Inflammatory macrophage (primary cell): ENCODE measurements around the gene PPP6R2.
"Not testable (repeated sequence)": the region's sequence is repeated elsewhere in the genome, so short reads cannot be mapped to it uniquely, and the experiment has no call there.

Source experiments
- DNase-seq, 2 donors: peaks; one replicate each; pipeline ENCODE4 v3.0.0-alpha.2; 2020 to 2022

The PPP6R2 gene

GRCh38 chr22:50318698-50319411 lies 24.3 kb upstream of the PPP6R2 start:
- DNase-seq = no peak

- no peak for DNase-seq
Observed at GRCh38 chr22:50319503-50319951, 23.6 kb upstream of the PPP6R2 start.

GRCh38 chr22:50320116-50320515 lies 23.0 kb upstream of the PPP6R2 start:
- DNase-seq = no peak

GRCh38 chr22:50320671-50321325 lies 22.3 kb upstream of the PPP6R2 start:
- no peak for DNase-seq

GRCh38 chr22:50322382-50323104 lies 20.6 kb upstream of the PPP6R2 start:
- DNase-seq = not testable (repeated sequence)

- no peak for DNase-seq
Observed at GRCh38 chr22:50323900-50324299, 19.2 kb upstream of the PPP6R2 start.

GRCh38 chr22:50325444-50326224 lies 17.5 kb upstream of the PPP6R2 start:
- DNase-seq = no peak

- DNase-seq = no peak
Observed at GRCh38 chr22:50326225-50326955, 16.7 kb upstream of the PPP6R2 start.

- peak; percentile 80 to 92 for DNase-seq
Observed at GRCh38 chr22:50326956-50327710, 16.0 kb upstream of the PPP6R2 start, which contains the start of gene DENND6B. TSS of gene DENND6B (minus strand) at chr22:50327012. CDS start at chr22:50326988, 24 bp downstream.

- DNase-seq = no peak
Observed at GRCh38 chr22:50327711-50328019, 15.5 kb upstream of the PPP6R2 start.

- DNase-seq = no peak
Observed at GRCh38 chr22:50329236-50329635, 13.9 kb upstream of the PPP6R2 start.

- not testable (repeated sequence) for DNase-seq
Observed at GRCh38 chr22:50334433-50334832, 8.7 kb upstream of the PPP6R2 start.

GRCh38 chr22:50337262-50338041 lies 5.7 kb upstream of the PPP6R2 start:
- DNase-seq = no peak

GRCh38 chr22:50338042-50338573 lies 5.0 kb upstream of the PPP6R2 start:
- DNase-seq = no peak

GRCh38 chr22:50338860-50339462 lies 4.2 kb upstream of the PPP6R2 start:
- no peak for DNase-seq

GRCh38 chr22:50339945-50340879 lies 2.9 kb upstream of the PPP6R2 start:
- DNase-seq = no peak

- peak; percentile 88 to 93 for DNase-seq
Observed at GRCh38 chr22:50341977-50342650, 1.0 kb upstream of the PPP6R2 start.

- no peak for DNase-seq
Observed at GRCh38 chr22:50343541-50343935, 411 bp downstream of the PPP6R2 start.
